ES-I3 (cell line): ENCODE data around the gene DKK3.

Source experiments
- H3K36me3 ChIP-seq: 2 replicates; pipeline ENCODE4 v1.6.1; 2013; ENCODE audit warnings: mild to moderate bottlenecking, low read length, control low read depth, moderate library complexity; ENCODE audit not compliant: insufficient read depth
- H3K4me1 ChIP-seq: 2 replicates; pipeline ENCODE4 v1.6.1; 2013; ENCODE audit warnings: mild to moderate bottlenecking, control low read depth, low read length; ENCODE audit not compliant: insufficient read depth
- H3K9ac ChIP-seq: 2 replicates; pipeline ENCODE4 v1.6.1; 2013; ENCODE audit warnings: low read depth, mild to moderate bottlenecking, low read length, moderate library complexity
- H3K9me3 ChIP-seq: 2 replicates; pipeline ENCODE4 v1.6.1; 2013; ENCODE audit warnings: mild to moderate bottlenecking, low read length, moderate library complexity; ENCODE audit not compliant: control insufficient read depth, insufficient read depth

Gene DKK3

DNA sequence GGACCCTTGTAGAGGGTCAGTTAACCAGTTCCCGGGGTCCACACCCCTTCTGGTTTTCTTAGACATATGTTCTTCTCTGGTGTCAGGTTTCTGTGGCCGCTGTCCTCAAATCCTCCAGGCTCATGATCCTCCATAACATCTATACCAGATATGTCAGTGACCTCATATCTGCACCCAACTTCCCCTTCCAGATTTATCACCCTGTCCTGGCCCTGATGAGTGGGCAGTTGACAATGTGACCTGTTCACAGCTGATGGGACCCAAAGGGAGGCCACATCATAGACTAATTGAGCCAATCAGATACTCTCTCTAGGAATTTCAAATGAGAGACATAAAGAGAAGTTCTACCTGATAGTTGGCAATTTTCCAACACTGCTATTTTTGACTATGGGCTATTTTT is 5.1 kb downstream of the DKK3 start:
- no peaks in the 10 kb centered on the region for H3K9me3 ChIP-seq
- no peak overlapping the region for H3K9ac ChIP-seq
- peaks cover 5% of the 10 kb centered on the region for H3K36me3 ChIP-seq
- peaks cover 5% of the 10 kb centered on the region; the same call in 1 of the 2 replicates for H3K4me1 ChIP-seq

DNA sequence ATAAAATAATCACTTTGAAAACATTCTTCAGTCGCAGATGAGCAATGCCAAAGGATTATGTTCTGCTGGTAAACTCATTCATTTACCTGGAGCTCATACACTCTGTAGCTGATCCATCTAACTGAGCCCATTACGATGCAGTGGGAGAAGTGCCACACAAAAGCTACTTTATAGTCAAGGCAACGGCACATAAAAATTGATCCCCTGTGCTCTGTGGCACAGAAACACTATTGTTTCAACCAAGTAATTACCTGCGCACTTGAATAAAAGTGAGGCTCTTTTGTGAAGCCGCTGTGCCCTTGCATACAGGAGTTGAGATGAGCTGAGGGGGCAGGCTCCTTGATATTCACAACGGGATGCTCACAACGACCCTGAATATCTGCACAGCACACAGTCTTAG is 7.2 kb downstream of the DKK3 start:
- Histone ChIP-seq H3K36me3 (peaks cover 8% of the 10 kb centered on the region), H3K9me3 (no peaks in the 10 kb centered on the region), H3K4me1 (no peaks in the 10 kb centered on the region), H3K9ac (no peak overlapping the region)

DNA sequence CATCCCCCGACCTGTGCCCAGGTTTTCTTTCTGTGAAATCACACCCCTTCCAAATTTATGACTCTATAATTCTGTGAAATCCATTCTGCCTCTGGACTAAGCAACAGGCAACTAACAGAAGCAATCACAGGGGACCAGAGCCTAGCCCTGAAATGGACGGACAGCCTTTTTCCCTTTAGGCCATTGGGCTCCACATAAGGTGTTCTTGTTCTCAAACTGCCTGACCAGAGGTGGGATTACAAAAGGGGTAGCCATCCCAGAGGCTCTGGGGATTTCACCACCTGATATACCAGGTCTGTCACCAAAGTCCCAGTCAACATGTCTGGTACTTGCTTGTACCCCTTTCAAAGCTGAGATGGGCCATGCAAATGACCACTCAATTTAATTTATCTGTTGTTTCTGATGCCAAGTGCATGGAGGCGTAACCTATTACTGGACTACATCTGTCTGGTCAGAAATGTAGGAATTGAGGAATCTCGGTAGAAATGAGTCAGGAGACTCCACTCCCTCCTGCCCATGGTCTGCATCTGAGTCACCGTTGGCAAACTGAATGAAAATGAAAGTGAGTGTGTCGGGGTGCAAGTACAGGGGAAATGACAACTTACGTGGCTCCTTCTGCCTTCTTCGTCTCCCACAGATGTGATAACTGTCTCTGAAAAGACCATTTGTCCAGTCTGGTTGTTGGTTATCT is 10.2 kb downstream of the DKK3 start:
- H3K4me1 ChIP-seq = peaks cover 8% of the 10 kb centered on the region
- peaks cover 8% of the 10 kb centered on the region for H3K36me3 ChIP-seq
- H3K9ac ChIP-seq = no peak overlapping the region
- H3K9me3 ChIP-seq = no peaks in the 10 kb centered on the region

DNA sequence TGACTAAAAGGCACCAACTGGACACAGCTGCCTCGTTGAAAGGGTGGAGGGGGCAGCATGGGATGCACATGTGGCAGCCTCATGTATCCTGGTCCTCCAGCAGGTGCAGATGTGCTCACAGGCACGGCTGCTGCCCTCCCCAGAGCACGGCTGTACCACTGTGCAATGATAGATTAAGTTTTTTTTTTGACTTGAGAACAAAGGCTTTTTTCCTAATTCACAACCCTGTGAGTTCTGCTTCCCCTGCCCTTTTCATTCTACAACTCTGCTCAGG is 11.4 kb downstream of the DKK3 start:
- Histone ChIP-seq H3K9me3 (no peaks in the 10 kb centered on the region), H3K9ac (no peak overlapping the region), H3K36me3 (peaks cover 5% of the 10 kb centered on the region), H3K4me1 (peaks cover 8% of the 10 kb centered on the region)

DNA sequence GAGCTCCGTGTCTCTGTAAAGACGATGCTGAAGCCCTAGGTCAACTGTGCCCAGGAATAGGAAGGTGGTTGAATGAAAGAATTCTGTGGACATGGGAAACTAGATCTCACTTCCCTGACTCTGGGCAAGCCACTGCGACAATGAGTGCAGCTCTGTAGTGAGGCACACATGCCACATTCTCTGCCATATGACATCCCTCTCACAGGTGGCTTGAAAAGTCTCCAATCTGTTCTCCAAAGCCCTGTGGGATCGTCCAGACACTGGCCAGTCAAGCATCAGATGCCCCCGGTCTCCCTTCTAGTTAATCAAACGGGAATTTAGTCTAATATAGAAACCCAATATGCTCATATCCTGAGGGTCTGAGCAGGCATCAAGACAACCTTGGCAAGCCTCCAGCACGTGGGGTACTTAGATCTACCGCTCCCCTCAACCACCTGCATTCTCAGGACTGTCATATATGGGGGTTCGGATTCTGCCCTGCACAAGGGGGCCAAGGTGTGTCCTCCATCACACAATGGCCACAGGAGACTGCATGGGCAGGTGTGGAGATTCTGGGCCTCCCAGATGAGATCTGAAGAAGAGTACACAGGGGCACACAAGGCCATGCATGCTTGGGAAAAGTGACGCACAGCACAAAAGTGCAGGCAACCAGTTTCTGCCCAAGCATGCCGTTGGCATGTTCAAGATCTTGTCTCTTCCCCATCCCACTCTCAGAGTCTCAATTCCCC is 11.9 kb downstream of the DKK3 start:
- H3K4me1 ChIP-seq = peaks cover 8% of the 10 kb centered on the region
- H3K9ac ChIP-seq = no peak overlapping the region
- no peaks in the 10 kb centered on the region for H3K9me3 ChIP-seq
- peaks cover 5% of the 10 kb centered on the region for H3K36me3 ChIP-seq

DNA sequence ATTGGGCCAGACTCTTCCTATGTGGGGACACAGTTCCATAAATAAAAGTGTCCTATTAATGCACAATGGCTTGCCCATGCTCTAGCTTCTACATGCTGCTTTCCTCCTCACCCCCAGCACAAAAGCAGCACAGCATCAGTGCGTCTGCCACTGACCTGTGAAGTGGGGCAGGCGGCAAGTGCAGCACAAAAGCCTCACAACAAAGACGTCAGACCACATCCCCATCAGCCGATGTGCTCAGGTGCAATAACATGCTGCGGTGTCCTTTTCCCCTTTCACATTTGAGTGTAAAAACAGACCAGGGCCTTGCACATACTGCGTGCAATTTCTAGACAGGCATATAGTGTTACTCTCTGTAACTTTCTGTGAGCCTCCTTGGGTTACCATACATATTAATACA is 12.8 kb downstream of the DKK3 start:
- Histone ChIP-seq H3K4me1 (peaks cover 8% of the 10 kb centered on the region), H3K9ac (no peak overlapping the region), H3K9me3 (no peaks in the 10 kb centered on the region), H3K36me3 (peaks cover 5% of the 10 kb centered on the region; the same call in 1 of the 2 replicates)

DNA sequence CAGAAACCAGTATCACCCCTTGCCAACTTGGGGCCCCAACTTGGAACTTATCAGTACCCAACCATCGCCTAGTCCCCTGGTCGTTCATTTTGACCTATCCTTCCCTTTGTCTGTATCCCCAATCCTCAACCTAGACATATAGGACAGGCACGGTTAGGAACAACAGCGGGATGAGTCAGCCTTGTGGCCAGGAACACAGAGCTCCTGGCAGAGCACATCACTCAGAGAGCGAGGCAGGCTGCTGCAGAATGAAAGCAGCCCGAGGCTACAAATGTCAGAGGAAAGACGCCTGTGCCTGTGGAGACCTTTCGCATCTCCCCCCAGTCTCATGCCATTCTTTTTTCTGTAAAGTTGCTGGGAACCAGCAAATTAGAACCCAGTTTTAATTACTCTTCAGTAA is 14.6 kb downstream of the DKK3 start:
- Histone ChIP-seq H3K4me1 (peaks cover 8% of the 10 kb centered on the region), H3K9me3 (no peaks in the 10 kb centered on the region), H3K36me3 (peaks cover 5% of the 10 kb centered on the region; the same call in 1 of the 2 replicates), H3K9ac (no peak overlapping the region)

DNA sequence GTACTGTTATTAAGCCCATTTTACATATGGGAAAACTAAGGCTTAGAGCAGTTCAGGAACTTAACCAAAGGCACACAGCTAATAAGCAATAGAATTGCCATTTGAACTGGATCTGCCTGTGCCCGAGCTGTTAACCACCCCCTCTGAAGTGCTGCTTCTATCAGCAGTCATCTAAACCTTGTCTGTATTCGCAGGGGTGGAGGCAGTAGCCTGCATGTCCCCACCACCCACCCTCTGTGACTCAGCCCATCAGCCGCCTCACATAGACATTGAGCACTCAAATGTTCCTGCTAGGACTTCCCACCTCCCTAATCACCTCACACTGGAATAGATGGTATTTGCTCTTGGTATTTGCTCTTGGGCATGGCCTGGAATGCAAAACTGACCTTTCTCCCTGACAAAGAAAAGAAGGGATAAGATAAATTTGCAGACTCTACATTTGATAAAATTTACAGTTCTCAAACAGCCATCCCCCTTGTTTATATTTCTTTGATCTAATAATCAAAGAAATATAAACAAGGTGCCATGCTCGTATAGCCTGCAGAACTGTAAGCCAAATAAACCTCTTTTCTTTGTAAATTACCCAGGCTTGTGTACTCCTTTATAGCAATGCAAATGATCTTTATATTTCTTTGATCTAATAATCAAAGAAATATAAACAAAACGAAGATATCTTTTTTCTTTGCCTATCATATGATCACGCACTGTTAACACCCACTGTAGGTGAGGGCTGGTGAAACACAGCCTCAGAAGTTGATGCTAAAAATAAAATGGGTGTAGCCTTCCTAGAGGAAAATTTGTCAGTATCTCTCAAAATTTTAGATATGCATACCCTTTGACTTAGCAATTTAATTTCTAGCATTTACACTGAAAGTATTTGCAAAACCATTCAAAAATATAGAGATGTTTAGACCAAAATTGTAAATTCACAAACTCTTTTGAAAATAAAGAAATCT is 15.9 kb downstream of the DKK3 start:
- no peaks in the 10 kb centered on the region for H3K36me3 ChIP-seq
- no peaks in the 10 kb centered on the region for H3K9me3 ChIP-seq

DNA sequence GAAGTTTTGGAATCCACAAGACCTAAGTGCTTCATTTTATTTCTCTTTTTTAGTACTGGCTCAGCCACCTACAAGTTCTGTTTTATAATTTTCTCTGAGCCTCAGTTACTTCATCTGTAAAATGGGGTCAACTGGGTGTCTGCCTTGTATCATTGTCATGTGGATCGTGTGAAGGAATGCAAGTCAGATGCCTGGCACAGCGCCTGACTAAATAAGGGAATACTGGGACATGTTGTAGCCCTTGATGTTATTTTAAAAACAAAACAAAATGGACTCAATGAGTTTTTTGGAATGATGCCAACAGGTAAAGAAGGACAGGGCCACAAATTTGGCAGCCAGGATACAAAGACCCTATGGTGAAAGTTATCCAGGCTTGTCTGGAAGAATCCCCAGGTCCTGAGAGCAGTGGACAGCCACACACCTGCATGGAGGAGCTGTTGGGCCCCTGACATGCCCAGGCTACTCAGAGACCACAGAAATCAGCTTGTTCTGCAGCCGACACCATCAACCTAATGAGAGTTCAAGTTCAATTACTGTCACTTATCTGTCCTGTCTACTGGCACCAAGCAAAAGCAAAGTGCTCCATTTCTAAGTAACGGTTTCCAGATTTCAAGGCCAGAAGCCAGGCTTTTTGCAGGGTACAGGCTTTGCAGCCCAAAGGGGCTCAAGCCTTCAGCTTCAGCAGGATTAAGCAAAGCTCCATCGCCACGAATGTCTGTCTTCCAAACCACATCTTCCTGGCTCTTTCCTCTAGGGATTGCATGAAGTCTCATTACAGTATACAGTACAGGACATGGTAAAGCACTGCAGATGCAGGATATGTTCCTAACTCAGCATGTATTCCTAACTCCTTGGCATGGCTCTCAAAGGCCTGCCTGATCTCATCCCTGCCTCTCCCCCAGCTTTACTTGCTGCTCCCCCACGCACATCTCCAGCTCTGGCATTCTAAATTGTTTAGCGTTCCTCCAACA is 18.4 kb downstream of the DKK3 start:
- Histone ChIP-seq H3K9ac (no peak overlapping the region), H3K36me3 (no peaks in the 10 kb centered on the region), H3K4me1 (peaks cover 23% of the 10 kb centered on the region), H3K9me3 (no peaks in the 10 kb centered on the region)

More for the DNA sequence above, 15.9 kb downstream of the DKK3 start:
- peaks cover 11% of the 10 kb centered on the region for H3K4me1 ChIP-seq
- H3K9ac ChIP-seq = no peak overlapping the region

DNA sequence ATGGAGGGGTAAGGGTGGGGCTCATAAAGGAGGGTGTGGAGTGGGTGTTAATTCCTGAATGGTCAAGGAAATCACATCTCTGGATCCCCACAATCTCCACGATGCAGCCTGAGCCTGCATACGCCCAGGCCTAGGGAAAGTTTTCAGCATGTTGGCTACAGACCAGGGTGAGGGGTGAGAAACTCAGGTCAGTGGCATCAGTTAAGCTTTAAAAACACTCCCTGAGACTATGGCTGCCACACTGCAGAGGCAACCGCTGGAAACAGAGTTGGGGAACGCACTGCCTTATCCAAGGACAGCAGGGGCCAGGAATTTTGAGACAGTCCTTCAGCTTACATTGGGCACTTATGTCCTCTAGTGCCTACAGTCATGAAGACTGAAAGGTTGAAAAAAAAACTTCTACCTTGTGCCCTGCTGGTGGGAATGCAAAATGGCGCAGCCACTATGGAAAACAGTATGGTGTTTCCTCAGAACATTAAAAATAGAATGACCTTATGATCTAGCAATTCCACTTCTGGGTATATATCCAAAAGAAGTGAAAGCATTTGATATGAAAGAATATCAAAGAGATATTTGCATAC is 19.7 kb downstream of the DKK3 start:
- H3K4me1 ChIP-seq = peaks cover 23% of the 10 kb centered on the region
- no peaks in the 10 kb centered on the region for H3K36me3 ChIP-seq
- no peaks in the 10 kb centered on the region for H3K9me3 ChIP-seq
- H3K9ac ChIP-seq = no peak overlapping the region

DNA sequence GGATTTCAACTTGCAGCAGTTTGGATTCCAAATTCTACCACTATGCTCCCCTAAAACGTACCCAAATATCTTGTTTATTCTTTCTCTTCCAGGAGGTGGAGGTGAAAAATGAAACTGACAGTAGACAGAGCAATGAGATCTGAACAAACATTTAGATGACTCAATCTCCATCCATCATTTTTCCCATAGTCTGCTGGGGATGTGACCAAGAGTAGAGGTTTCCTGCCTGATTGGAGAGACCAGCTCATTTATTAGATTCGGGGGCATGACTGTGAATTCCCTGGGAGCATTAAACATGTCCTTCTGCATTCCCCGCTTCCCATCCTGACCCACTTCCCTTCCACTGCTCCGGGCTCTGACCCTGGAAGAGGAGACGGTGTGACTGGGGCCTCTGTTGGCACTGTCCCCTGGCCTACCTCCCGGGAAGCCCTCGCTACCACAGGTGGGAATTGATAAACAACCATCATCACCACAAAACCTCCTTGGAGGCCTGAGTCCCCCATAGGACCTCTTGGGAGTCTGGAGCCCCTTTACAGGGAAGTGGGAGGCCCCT is 20.3 kb downstream of the DKK3 start:
- H3K36me3 ChIP-seq = no peaks in the 10 kb centered on the region
- no peak overlapping the region for H3K9ac ChIP-seq
- H3K9me3 ChIP-seq = no peaks in the 10 kb centered on the region
- H3K4me1 ChIP-seq = peaks cover 19% of the 10 kb centered on the region

DNA sequence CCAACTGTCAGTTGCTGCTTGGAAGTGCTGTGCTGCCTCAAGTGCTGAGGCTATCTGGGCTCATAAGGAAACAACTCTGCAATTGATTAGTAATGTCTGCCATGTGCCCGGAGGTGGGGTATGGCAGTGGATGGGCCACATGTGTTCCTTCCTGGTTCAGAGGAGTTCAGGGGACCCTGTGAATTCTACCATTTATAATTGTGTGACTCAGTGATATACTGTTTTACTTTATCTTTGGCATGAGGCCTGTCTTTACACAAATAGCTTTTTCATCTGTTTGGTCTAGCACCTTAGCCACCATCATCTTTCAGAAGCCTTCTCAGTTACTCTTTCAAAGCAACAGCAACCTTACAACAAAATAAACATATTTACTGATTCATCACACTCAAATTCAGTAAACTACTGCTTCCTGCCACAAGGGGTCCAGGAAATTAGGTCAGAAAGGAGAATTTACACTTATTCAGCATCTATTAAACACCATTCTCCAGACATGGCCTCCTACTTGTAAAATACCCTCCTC is 20.9 kb downstream of the DKK3 start:
- peaks cover 19% of the 10 kb centered on the region for H3K4me1 ChIP-seq
- no peaks in the 10 kb centered on the region for H3K36me3 ChIP-seq
- no peak overlapping the region for H3K9ac ChIP-seq
- H3K9me3 ChIP-seq = no peaks in the 10 kb centered on the region
